Epithelial cell of esophagus (primary cell): ENCODE data around the gene AP4S1.
"Not testable (repeated sequence)": the region's sequence is repeated elsewhere in the genome, so short reads cannot be mapped to it uniquely, and the experiment has no call there.

Source experiments
- DNase-seq: peaks from one replicate; pipeline ENCODE4 v3.0.0; 2010; ENCODE audit warnings: low read depth
- H3K4me3 ChIP-seq: 2 replicates; pipeline ENCODE4 v1.5.1; 2011; ENCODE audit warnings: mild to moderate bottlenecking, low read length, control low read depth
- TF ChIP-seq, protein P1 (sequence below): IDR thresholded peaks from 2 replicates; pipeline ENCODE4 v1.5.1; 2011; ENCODE audit warnings: low read depth, mild to moderate bottlenecking, low read length, control low read depth, inconsistent platforms; ENCODE audit not compliant: insufficient read depth; ENCODE audit errors: missing control alignments

Gene AP4S1

GRCh38 chr14:31043379-31043778, 17.9 kb downstream of the AP4S1 start:
- H3K4me3 ChIP-seq: no peak overlapping the region
- no peak for DNase-seq
- TF ChIP-seq, protein P1, sequence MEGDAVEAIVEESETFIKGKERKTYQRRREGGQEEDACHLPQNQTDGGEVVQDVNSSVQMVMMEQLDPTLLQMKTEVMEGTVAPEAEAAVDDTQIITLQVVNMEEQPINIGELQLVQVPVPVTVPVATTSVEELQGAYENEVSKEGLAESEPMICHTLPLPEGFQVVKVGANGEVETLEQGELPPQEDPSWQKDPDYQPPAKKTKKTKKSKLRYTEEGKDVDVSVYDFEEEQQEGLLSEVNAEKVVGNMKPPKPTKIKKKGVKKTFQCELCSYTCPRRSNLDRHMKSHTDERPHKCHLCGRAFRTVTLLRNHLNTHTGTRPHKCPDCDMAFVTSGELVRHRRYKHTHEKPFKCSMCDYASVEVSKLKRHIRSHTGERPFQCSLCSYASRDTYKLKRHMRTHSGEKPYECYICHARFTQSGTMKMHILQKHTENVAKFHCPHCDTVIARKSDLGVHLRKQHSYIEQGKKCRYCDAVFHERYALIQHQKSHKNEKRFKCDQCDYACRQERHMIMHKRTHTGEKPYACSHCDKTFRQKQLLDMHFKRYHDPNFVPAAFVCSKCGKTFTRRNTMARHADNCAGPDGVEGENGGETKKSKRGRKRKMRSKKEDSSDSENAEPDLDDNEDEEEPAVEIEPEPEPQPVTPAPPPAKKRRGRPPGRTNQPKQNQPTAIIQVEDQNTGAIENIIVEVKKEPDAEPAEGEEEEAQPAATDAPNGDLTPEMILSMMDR: no peak

DNA sequence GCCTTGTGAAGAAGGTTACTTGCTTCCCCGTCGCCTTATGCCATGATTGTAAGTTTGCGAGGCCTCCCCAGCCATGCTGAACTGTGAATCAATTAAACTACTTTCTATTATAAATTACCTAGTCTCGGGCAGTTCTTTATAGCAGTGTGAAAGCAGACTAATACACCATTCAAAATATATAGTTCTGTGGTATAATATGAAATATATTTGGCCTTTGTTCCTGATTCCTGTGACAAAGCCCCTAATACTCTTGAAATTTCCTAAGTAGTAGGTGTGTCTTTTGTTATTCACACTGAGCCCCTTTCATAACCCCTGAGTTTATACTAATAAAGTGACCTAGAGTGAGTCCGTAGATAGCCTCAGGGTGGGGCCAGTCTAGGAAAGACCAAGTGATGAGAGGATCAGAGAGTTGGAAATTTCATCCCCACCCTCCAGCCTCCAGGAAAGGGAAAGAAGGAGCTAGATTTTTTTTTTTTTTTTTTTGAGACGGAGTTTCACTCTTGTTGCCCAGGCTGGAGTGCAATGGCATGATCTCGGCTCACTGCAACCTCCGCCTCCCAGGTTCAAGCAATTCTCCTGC, 20.1 kb downstream of the AP4S1 start:
- TF ChIP-seq, protein P1: no peak

DNA sequence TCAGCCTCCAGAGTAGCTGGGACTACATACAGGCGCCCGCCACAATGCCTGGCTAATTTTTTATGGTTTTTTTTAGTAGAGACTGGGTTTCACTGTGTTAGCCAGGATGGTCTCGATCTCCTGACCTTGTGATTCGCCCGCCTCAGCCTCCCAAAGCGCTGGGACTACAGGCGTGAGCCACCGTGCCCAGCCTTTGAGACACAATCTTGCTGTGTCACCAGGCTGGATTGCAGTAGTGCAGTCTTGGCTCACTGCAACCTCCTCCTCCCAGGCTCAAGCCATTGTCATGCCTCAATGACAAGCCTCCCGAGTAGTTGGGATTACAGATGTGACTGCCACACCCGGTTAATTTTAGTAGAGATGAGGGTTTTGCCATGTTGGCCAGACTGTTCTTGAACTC, 22.1 kb downstream of the AP4S1 start:
- no peak overlapping the region for H3K4me3 ChIP-seq
- TF ChIP-seq, protein P1: no peak
- DNase-seq: no peak

More for the DNA sequence above, 20.1 kb downstream of the AP4S1 start:
- H3K4me3 ChIP-seq: no peak overlapping the region
- no peak for DNase-seq

DNA sequence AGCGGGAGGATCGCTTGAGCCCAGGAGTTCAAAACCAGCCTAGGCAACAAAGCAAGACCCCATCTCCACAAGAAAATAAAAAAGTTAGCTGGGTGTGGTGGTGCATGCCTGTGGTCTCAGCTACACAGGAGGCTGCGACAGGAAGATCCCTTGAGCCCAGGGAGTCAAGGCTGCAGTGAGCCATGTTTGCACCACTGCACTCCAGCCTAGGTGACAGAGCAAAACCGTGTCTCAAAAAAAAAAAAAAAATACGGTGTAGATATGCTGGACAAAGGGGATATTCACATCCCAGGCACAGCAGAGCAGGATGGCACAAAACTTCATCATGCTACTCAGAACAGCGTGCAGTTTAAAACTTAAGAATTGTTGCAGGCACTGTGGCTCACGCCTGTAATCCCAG, 25.6 kb downstream of the AP4S1 start:
- TF ChIP-seq, protein P1: no peak
- H3K4me3 ChIP-seq: no peak overlapping the region
- no peak for DNase-seq

DNA sequence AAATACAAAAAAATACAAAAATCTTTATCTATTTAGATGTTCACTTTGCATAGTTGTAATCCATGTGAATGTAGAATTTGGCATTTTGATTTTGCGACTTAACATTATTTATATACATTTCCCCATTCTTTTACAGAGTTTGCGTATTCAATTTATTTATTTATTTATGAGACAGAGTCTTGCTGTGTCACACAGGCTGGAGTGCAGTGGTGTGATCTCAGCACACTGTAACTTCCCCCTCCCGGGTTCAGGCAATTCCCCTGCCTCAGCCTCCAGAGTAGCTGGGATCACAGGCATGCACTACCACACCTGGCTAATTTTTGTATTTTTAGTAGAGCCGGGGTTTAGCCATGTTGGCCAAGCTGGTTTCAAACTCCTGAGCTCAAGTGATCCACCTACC, 26.1 kb downstream of the AP4S1 start:
- peak; percentile 33 for DNase-seq
- H3K4me3 ChIP-seq: no peak overlapping the region
- TF ChIP-seq, protein P1: no peak

- not testable (repeated sequence) for DNase-seq, H3K4me3 ChIP-seq
Observed at GRCh38 chr14:31052905-31053586, 27.6 kb downstream of the AP4S1 start.

DNA sequence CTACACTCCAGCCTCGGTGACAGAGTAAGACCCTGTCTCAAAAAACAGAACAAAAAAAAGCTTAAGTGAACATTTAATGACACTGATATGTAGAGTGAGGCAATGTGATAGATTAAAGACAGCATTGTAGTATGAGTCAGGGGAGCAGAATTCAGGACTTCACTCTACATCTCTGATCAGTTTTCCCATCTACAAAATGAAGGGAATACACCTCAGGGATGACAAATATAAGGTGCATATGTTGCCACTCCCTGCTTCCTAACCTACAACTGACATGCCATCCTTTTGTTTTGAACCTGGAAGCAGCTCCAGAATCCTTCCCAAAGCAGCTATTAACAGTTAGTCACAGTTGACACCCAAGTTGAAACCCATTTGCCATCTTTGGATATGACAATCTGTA, 31.6 kb downstream of the AP4S1 start:
- H3K4me3 ChIP-seq: no peak overlapping the region
- TF ChIP-seq, protein P1: no peak
- peak; percentile 82 for DNase-seq
